Measurements from ENCODE around the gene IVD.

The IVD gene

GRCh38 chr15:40461958-40462357, 56.4 kb downstream of the IVD start:
- DNase-seq (ENCODE audit: low read depth, low spot score), result no peak
- no peak overlapping the region for H3K4me3 ChIP-seq (ENCODE audit: low read depth, low read length)
- TF ChIP-seq CTCF (IDR thresholded peaks at IDR 0.05; ENCODE audit: insufficient read depth, low read length, missing control alignments), result no peak
- ChIA-PET CTCF (interaction anchor here (1.1 to 1.6 kb wide), 2 partner anchors 19 to 187 kb away, joined by 3 to 4 read pairs; no protein-coding TSS in a partner anchor), POLR2A (no interaction called here)

GRCh38 chr15:40463279-40463678, 57.7 kb downstream of the IVD start:
- ChIA-PET POLR2A (no interaction called here), CTCF (interaction anchor here (1.0 to 1.6 kb wide), 5 partner anchors 9 to 188 kb away, joined by 3 to 4 read pairs (median 3); no protein-coding TSS in a partner anchor)
- TF ChIP-seq CTCF (IDR thresholded peaks at IDR 0.05; ENCODE audit: insufficient read depth, low read length, missing control alignments), result no peak
- DNase-seq (ENCODE audit: low read depth, low spot score), result no peak
- no peak overlapping the region for H3K4me3 ChIP-seq (ENCODE audit: low read depth, low read length)

DNA sequence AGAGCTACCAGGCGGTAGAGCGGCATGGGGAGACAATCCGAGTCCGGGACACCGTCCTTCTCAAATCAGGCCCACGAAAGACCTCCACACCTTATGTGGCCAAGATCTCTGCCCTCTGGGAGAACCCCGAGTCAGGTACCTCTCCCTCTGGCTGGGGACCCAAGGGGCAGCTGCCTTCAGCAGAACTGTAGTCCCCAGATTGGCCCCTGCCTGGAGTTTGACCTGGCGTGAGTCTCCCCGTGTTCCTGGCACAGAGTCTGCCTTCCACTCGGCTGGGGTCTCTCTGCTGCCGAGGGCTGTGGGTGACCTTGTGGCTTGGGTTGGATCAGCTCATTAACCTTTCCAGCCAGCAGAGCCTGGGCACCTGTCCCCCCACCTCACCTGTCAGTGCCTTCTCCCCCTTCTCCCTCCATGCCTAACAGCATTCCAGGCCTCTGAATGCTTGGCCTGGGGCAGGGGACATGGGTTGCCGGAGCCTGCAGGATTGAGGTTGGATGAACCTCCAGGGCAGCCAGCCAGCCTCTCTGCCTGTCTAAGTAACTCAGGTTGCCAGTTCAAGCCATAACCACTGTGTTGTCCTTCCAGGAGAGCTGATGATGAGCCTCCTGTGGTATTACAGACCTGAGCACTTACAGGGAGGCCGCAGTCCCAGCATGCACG, 58.4 kb downstream of the IVD start:
- DNase-seq (ENCODE audit: low read depth, low spot score), result no peak
- CTCF ChIA-PET, result interaction anchor here (1.0 to 1.5 kb wide), 3 partner anchors 10 to 142 kb away, joined by 3 read pairs; no protein-coding TSS in a partner anchor
- POLR2A ChIA-PET, result no interaction called here

DNA sequence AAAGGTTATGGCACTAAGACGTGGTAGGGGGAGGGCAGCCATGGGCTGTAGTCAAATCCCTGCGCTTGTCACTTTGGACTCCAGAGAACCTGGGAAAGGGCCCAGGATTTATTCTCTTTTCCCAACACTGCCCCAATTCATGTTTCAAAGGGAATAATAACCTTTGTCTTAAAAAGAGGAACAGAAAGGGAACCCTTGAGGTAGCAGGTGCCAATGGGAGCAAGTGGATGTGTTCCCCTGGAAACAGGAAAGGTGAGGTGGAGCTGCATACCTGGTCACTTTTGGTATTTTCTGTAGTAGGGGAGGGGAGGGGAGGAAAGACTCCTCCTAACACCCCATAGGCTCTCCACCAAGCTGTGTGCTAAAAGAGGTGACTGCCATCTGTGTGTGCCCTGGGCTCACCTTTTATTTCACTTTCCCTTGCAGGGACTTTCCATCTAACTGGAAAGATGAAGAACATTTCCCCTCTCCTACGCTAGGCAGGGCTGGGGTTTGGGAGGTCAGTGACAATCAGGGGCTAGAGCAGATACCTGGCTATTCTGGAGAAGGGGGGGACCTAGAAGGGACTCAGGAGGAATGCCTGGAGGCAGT, 59.1 kb downstream of the IVD start:
- no peak for TF ChIP-seq CTCF (IDR thresholded peaks at IDR 0.05; ENCODE audit: insufficient read depth, low read length, missing control alignments)
- ChIA-PET CTCF (interaction anchor here (1.3 kb wide), 1 partner anchor 10 kb away, joined by 3 read pairs; no protein-coding TSS in a partner anchor), POLR2A (no interaction called here)
- no peak overlapping the region for H3K4me3 ChIP-seq (ENCODE audit: low read depth, low read length)
- DNase-seq (ENCODE audit: low read depth, low spot score), result no peak

More for the DNA sequence above, 58.4 kb downstream of the IVD start:
- TF ChIP-seq CTCF (IDR thresholded peaks at IDR 0.05; ENCODE audit: insufficient read depth, low read length, missing control alignments), result no peak
- H3K4me3 ChIP-seq (ENCODE audit: low read depth, low read length), result no peak overlapping the region

DNA sequence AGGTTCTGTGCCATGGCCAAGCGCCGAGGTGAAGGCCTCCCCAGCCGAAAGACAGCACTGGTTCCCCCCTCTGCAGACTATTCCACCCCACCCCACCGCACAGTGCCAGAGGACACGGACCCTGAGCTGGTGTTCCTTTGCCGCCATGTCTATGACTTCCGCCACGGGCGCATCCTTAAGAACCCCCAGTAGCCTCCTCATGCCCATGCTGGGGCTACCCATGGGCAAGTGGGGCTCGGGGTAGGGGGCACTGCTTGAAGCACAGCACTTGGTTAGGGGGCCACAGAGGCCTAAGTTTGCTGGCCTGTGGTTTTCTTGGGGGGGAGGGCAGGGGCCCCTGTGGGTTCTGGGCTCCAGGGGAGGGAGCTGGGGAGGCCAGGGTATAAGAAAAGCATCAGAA, 60.3 kb downstream of the IVD start:
- no peak overlapping the region for H3K4me3 ChIP-seq (ENCODE audit: low read depth, low read length)
- ChIA-PET CTCF (no interaction called here), POLR2A (no interaction called here)
- DNase-seq (ENCODE audit: low read depth, low spot score), result no peak
- no peak for TF ChIP-seq CTCF (IDR thresholded peaks at IDR 0.05; ENCODE audit: insufficient read depth, low read length, missing control alignments)

GRCh38 chr15:40466426-40467260, 61.0 kb downstream of the IVD start:
- no peak overlapping the region for H3K4me3 ChIP-seq (ENCODE audit: low read depth, low read length)
- no peak for DNase-seq (ENCODE audit: low read depth, low spot score)
- POLR2A ChIA-PET, result no interaction called here
- TF ChIP-seq CTCF (IDR thresholded peaks at IDR 0.05; ENCODE audit: insufficient read depth, low read length, missing control alignments), result no peak
- CTCF ChIA-PET, result no interaction called here
